ENCODE results near the gene CFC1B.
"Not testable (repeated sequence)": the region's sequence is repeated elsewhere in the genome, so short reads cannot be mapped to it uniquely, and the experiment has no call there.

Gene CFC1B

GRCh38 chr2:130520992-130521391 is at the start of gene CFC1B:
Gene CFC1B (plus strand): TSS chr2:130521222. CDS start chr2:130521485, 263 bp downstream.
- DNase-seq (ENCODE audit: low read depth in 2 of 2, low spot score in 1 of 2): not testable (repeated sequence)

- DNase-seq (ENCODE audit: low read depth in 2 of 2, low spot score in 1 of 2): not testable (repeated sequence)
These were observed 29.9 kb upstream of the CFC1B start for GRCh38 chr2:130491073-130491472.

- not testable (repeated sequence) for DNase-seq (ENCODE audit: low read depth in 2 of 2, low spot score in 1 of 2)
These were observed 11.8 kb upstream of the CFC1B start, which contains the start of gene POTEI for GRCh38 chr2:130509228-130509627. Gene POTEI (minus strand): TSS chr2:130509328. CDS start chr2:130509235, 93 bp downstream.

GRCh38 chr2:130510807-130511746 is 9.9 kb upstream of the CFC1B start:
- not testable (repeated sequence) for DNase-seq (ENCODE audit: low read depth in 2 of 2, low spot score in 1 of 2)

- not testable (repeated sequence) for DNase-seq (ENCODE audit: low read depth in 2 of 2, low spot score in 1 of 2)
These were observed 9.1 kb upstream of the CFC1B start for GRCh38 chr2:130511747-130512451.

GRCh38 chr2:130518516-130519106 is 2.4 kb upstream of the CFC1B start:
- DNase-seq (ENCODE audit: low read depth in 2 of 2, low spot score in 1 of 2): not testable (repeated sequence)

GRCh38 chr2:130522390-130522789 is 1.4 kb downstream of the CFC1B start:
- not testable (repeated sequence) for DNase-seq (ENCODE audit: low read depth in 2 of 2, low spot score in 1 of 2)

GRCh38 chr2:130527365-130527967 is 6.4 kb downstream of the CFC1B start:
- DNase-seq (ENCODE audit: low read depth in 2 of 2, low spot score in 1 of 2): not testable (repeated sequence)

GRCh38 chr2:130529545-130529944 is 8.5 kb downstream of the CFC1B start:
- not testable (repeated sequence) for DNase-seq (ENCODE audit: low read depth in 2 of 2, low spot score in 1 of 2)

GRCh38 chr2:130530212-130530611 is 9.2 kb downstream of the CFC1B start:
- DNase-seq (ENCODE audit: low read depth in 2 of 2, low spot score in 1 of 2): not testable (repeated sequence)

- not testable (repeated sequence) for DNase-seq (ENCODE audit: low read depth in 2 of 2, low spot score in 1 of 2)
These were observed 10.2 kb downstream of the CFC1B start for GRCh38 chr2:130531225-130531624.

- not testable (repeated sequence) for DNase-seq (ENCODE audit: low read depth in 2 of 2, low spot score in 1 of 2)
These were observed 10.7 kb downstream of the CFC1B start for GRCh38 chr2:130531672-130532071.

GRCh38 chr2:130536654-130537053 is 15.6 kb downstream of the CFC1B start:
- DNase-seq (ENCODE audit: low read depth in 2 of 2, low spot score in 1 of 2): not testable (repeated sequence)

GRCh38 chr2:130538271-130538670 is 17.2 kb downstream of the CFC1B start:
- not testable (repeated sequence) for DNase-seq (ENCODE audit: low read depth in 2 of 2, low spot score in 1 of 2)

GRCh38 chr2:130542789-130543188 is 21.8 kb downstream of the CFC1B start:
- not testable (repeated sequence) for DNase-seq (ENCODE audit: low read depth in 2 of 2, low spot score in 1 of 2)

GRCh38 chr2:130543785-130544528 is 22.9 kb downstream of the CFC1B start:
- DNase-seq (ENCODE audit: low read depth in 2 of 2, low spot score in 1 of 2): not testable (repeated sequence)

- DNase-seq (ENCODE audit: low read depth in 2 of 2, low spot score in 1 of 2): not testable (repeated sequence)
These were observed 24.0 kb downstream of the CFC1B start for GRCh38 chr2:130544978-130545377.

- DNase-seq (ENCODE audit: low read depth in 2 of 2, low spot score in 1 of 2): not testable (repeated sequence)
These were observed 27.4 kb downstream of the CFC1B start for GRCh38 chr2:130548418-130548817.

- not testable (repeated sequence) for DNase-seq (ENCODE audit: low read depth in 2 of 2, low spot score in 1 of 2)
These were observed 28.5 kb downstream of the CFC1B start for GRCh38 chr2:130549475-130549874.

- DNase-seq (ENCODE audit: low read depth in 2 of 2, low spot score in 1 of 2): not testable (repeated sequence)
These were observed 33.2 kb downstream of the CFC1B start for GRCh38 chr2:130554178-130554577.

Measured in stimulated activated CD8-positive, alpha-beta memory T cell treated with anti-CD3 and anti-CD28 coated beads, Interleukin-4, amount 100 ng/mL, for 1 hour (primary cell).